Suppressor macrophage (primary cell): ENCODE data around the gene NXN.
"Not testable (repeated sequence)": the region's sequence is repeated elsewhere in the genome, so short reads cannot be mapped to it uniquely, and the experiment has no call there.

Source experiments
- DNase-seq, 4 experiments: peaks; one replicate each; pipeline ENCODE4 v3.0.0-alpha.2; 2020 to 2022

The NXN gene

DNA sequence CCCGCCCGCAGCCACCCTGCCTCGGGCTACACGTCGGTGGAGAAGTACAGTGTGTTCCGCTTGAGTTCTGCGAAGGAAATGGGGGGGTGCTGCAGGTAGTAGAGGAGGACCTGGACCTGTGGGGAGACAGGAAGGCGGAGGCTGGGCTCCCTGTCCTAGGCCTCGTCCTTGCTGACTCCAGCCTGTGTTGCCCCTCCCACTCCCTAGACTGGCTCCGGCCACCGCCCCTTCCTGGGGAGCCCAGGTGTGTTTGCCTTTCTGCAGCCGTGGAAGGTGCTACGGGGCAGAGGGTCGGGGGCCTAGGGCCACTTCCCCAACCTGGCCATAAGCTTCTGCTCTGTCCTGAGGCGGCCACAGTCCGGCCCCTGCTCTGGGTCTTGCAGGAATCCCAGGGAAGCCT lies 26.5 kb upstream of the NXN start:
- DNase-seq = peak in 1 of 4 experiments; percentile 2

- DNase-seq = peak in 1 of 4 experiments; percentile 3
These were observed 25.9 kb upstream of the NXN start for GRCh38 chr17:1005361-1005946.

GRCh38 chr17:1004769-1005295 lies 25.3 kb upstream of the NXN start:
- peak in 1 of 4 experiments; percentile 2 for DNase-seq

- DNase-seq = peak in 1 of 4 experiments; percentile 4
These were observed 24.6 kb upstream of the NXN start for GRCh38 chr17:1003972-1004768.

GRCh38 chr17:1003633-1003971 lies 24.0 kb upstream of the NXN start:
- no peak for DNase-seq

DNA sequence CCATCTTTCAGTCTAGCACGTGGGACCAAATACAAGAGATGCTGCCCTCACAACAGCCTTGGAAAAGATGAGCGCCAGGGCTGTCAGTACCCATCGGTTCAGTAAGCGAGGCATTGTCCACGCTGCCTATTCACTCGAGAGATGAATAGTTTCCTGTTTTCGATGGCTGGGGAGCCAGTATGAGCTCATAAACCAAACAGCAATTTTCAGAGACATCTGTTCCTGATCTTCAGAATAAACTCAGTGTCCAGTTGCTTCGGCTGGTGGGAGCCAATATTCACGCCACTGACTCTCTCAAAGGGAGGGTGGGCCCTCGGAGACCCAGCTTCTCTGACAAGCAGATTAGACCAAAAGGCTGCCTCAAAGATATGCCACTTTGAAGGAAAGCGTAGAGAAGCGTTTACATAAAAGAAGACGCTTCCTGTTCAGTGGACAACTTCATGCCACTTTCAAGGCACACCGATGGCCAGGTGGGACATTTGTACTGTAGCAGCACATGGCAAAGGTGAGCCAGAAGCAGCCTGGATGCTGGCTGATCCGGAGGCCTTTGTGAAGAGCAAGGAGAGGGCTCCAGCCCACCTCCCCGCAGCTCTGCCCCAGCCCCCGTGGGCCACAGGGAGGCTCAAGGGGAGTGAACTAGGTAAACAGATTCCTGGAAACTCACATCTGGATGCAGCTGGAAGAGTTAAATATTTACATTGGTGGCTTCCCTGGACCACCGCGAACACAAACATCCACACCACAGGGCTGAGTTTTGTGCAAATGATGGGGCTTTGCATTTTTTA lies 23.4 kb upstream of the NXN start:
- peak in 1 of 4 experiments; percentile 8 for DNase-seq

GRCh38 chr17:1002412-1002753 lies 22.8 kb upstream of the NXN start:
- DNase-seq = peak in 1 of 4 experiments; percentile 3

GRCh38 chr17:1001640-1002411 lies 22.2 kb upstream of the NXN start:
- peak in 1 of 4 experiments; percentile 5 for DNase-seq

DNA sequence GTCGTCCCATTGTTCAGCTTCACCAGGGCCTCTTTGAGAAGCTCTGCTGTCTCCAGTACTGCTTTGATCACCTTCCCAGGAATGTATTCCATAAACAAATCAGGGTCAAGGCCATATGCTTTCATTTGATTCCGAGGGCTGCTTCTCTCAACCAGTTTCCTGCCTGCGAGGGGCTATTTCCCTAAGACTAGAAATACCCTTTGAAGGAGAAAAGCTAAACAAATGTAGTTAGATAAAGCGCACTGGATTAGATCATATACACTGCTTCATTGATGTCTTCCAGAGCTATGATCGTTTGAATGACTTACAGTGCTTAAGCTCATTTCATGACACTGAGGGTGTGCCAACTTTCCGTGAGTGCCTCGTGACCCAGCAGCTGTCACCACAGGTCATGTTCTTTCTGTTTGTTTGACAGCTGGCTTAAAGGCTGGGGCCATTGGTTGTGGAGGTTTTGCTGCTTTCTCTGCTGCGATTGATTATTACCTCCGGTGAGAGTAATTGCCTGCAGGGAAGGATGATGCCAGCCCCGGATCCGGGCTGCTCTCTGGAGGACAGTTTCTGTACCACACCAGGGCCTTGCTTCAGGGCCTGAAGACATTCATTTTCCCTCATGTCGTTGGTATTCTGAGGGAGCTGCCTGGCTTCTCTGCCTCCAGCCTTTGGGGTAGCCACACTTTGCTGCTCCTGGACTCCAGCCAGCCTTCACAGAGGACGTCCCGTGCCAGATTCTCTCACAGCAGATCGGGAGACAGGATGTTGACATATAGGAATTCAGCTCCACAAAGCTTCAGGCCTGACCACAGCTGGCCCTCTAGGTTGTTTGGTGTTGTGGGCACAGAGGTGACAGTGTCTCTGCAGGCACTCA lies 21.3 kb upstream of the NXN start:
- DNase-seq = peak in 1 of 4 experiments; percentile 7

DNA sequence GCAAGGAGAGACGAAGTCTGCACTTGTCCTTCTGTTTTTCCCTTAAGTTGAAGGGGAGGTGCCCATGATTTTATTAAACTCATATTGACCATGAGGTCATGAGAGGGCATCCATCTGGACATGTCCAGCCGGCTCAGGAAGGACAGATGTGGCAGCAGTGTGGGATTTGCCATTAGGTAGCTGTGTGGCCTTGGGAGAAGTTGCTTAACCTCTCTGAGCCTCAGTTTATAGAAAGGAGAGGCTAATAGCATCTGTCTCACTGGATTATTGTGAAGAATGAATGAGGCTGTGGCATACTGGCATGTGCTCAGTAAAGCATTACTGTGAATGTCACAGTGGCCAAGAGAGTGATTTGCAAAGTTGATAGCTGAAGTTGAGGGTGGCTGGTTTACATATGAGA lies 18.5 kb upstream of the NXN start:
- DNase-seq = peak in 1 of 4 experiments; percentile 12

DNA sequence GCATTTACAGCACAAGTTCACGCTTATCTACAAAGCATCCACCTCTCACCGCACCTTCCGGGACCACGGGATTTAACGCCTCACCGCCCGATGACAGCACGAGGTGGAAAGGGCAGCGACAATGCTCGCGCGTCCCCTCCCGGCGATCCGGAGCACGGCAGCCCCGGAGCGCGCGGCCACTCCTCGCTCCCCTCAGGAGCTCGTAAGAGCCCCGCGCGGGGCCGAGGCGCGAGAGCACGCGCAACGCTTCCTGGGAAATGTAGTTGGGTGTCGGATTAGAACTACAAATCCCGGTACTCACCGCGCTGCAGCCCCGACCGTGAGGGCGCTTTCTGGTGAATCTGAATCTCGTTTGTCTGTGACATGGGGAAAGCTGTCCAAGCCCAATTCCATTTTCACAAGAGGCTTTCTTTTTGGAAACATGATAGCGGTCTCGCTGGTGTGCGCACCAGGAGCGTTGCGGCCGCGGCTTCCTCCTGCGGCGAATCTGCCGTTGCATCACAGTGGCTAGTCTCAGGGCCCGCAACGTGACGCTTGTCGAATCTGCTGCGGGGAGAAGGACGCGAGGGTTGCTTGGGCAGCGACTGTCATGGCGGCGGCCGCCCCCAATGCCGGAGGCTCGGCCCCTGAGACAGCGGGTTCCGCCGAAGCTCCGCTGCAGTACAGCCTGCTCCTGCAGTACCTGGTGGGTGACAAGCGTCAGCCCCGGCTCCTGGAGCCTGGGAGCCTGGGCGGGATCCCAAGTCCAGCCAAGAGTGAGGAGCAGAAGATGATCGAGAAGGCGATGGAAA lies 17.2 kb upstream of the NXN start, which contains the start of gene TIMM22:
TSS of gene TIMM22 (plus strand) at position 576 of the 791 bp plus-strand sequence. CDS start at position 590, 14 bp downstream.
- DNase-seq = peak; percentile 98 to 99 (median 98)

DNA sequence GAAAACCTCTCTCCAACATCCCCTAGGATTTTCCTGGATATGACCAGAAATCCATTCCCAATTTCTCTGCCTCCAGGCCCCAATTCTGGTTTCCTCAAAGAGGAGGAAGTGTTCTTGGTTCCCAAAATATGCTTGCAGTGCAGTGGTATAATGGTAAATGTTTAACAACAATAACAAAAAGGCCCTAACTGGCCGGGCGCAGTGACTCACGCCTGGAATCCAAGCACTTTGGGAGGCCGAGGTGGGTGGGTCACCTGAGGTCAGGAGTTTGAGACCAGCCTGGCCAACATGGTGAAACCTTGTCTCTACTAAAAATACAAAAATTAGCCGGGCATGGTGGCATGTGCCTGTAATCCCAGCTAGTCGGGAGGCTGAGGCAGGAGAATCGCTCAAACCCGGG lies 15.7 kb upstream of the NXN start:
- not testable (repeated sequence) for DNase-seq

DNA sequence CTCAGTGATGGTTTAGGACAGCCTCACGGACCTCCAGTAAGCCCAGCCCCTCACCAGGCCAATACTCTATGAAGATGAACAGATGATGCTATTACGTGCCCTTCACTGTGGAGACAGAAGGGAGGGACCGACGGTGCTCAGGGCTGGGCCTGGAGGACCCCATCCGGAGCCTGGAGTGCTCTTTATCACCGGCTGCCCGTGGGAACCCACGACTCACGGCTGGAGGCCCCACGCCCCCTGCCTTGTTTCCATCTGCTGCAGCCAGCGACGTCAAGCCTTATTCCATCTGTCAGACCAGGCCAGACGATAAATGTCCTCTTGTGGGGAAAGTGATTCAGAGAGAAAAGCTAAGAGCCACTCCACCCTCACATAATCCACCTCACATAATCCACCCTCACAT lies 13.4 kb upstream of the NXN start:
- no peak for DNase-seq

DNA sequence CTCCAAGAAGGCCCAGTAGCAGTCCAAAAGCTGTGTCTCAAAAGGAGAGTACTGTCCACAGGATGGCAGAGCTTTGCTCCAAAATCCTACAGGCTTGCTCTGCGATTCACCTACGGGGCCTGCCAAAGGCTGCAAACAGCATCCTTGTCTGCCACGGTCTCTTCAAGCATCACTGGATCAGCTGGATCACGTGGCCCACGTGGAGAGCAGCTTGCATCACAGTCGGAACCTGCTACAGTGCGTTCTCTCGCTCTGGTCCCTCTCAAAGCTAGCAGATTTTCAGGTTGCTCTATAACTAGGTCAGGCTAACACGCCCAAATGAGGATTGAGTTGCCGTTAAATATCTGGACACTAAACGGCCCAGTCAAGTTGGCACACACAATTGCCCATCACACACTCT lies 9.0 kb upstream of the NXN start:
- no peak for DNase-seq

DNA sequence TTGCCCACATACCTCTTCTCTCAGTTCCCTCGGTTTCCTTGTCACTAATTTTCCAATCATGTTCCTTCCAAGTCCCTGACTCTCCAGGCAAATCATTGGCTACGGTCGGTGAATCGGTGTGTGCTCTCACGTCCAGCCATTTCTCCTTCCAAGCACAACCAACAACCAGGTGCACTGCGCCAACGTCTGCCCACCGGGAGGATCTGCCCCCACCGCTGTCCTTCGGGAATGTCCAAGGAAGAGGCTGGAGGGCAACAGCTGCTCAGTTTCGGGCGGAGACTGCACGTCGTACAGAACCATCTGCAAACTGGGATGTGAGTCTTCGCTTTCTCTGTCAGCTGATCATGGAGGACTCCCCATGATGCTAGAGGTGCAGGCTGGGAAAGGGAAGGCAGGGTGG lies 8.4 kb upstream of the NXN start:
- DNase-seq = no peak

GRCh38 chr17:986322-986929 lies 6.8 kb upstream of the NXN start:
- DNase-seq = no peak

GRCh38 chr17:983921-984320 lies 4.3 kb upstream of the NXN start:
- DNase-seq = no peak

- no peak for DNase-seq
These were observed 1.7 kb upstream of the NXN start for GRCh38 chr17:981292-981658.

- DNase-seq = peak; percentile 84 to 93 (median 86)
These were observed 1.1 kb upstream of the NXN start for GRCh38 chr17:980406-981291.
